Keratinocyte (primary cell): ENCODE measurements around the gene TAF1B.

Experiments
- CTCF ChIP-seq, 3 experiments: IDR thresholded peaks in 1 of 3; conservative IDR thresholded peaks in 1 of 3; optimal IDR thresholded peaks in 1 of 3; 2 replicates in 2 of 3; 3 replicates in 1 of 3; pipeline versions ENCODE3 to v1.5.1; 2011; ENCODE audit warnings: low read length in 3 of 3, mild to moderate bottlenecking in 3 of 3, moderate library complexity in 2 of 3, control low read depth in 1 of 3, inconsistent platforms in 1 of 3; ENCODE audit not compliant: insufficient read depth in 2 of 3; ENCODE audit errors: extremely low read depth in 1 of 3
- EZH2 ChIP-seq: IDR thresholded peaks from one replicate; pipeline ENCODE4 v1.6.1; 2012; ENCODE audit warnings: inconsistent platforms, mild to moderate bottlenecking, low read length, moderate library complexity

GRCh38 chr2:9831670-9832069 lies 11.6 kb upstream of the TAF1B start:
- TF ChIP-seq CTCF (optimal IDR thresholded peaks at IDR 0.05 in 1 of 3, IDR thresholded peaks at IDR 0.05 in 1 of 3, conservative IDR thresholded peaks at IDR 0.05 in 1 of 3; ENCODE audit: extremely low read depth in 1 of 3, insufficient read depth in 2 of 3, low read length in 3 of 3) (no peak), EZH2 (no peak)
